A673 (cell line): Measurements from ENCODE around the gene ERC1.

Experiments used
- EZH2 ChIP-seq: fragments of 200-600 bp; sonication (generic); IDR thresholded peaks from 2 replicates; pipeline ENCODE4 v1.6.1; 2017; ENCODE audit warnings: borderline replicate concordance, low read depth, mild to moderate bottlenecking, mixed read lengths, antibody characterized with exemption, low read length; ENCODE audit not compliant: poor library complexity, severe bottlenecking
- TF ChIP-seq, protein P1 (sequence below): fragments of 300-800, 200-600 bp; sonication (generic); conservative IDR thresholded peaks from 2 replicates; pipeline ENCODE4 v1.5.1; 2017; ENCODE audit warnings: low read depth, mild to moderate bottlenecking, antibody characterized with exemption, low read length, moderate library complexity, mixed read lengths

DNA sequence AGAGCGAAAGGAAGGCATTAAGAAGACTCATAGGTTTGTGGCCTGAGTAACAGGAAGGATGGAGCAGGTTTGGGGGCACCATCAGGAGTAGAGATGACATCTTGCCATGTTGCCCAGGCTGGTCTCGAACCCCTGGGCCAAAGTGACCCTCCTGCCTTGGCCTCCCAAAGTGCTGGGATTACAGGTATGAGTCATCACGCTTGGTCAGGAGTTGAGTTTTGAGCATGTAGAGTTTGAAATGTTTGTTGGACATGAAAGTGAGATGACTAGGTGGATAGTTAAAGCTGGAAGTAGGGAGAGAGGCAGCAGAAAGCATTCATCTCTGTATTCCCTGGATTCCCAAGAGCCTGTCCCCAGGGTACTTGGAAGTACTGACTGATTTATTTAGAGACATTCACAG is 112.6 kb downstream of the ERC1 start:
- TF ChIP-seq, protein P1, sequence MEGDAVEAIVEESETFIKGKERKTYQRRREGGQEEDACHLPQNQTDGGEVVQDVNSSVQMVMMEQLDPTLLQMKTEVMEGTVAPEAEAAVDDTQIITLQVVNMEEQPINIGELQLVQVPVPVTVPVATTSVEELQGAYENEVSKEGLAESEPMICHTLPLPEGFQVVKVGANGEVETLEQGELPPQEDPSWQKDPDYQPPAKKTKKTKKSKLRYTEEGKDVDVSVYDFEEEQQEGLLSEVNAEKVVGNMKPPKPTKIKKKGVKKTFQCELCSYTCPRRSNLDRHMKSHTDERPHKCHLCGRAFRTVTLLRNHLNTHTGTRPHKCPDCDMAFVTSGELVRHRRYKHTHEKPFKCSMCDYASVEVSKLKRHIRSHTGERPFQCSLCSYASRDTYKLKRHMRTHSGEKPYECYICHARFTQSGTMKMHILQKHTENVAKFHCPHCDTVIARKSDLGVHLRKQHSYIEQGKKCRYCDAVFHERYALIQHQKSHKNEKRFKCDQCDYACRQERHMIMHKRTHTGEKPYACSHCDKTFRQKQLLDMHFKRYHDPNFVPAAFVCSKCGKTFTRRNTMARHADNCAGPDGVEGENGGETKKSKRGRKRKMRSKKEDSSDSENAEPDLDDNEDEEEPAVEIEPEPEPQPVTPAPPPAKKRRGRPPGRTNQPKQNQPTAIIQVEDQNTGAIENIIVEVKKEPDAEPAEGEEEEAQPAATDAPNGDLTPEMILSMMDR: no peak
- no peak for TF ChIP-seq EZH2
